Endothelial cell of umbilical vein (primary cell): ENCODE measurements around the gene VWA7.

Source experiments
- CTCF ChIP-seq, 2 donors: IDR thresholded peaks; 1 replicate in 1 of 2; 2 replicates in 1 of 2; pipeline ENCODE4 v1.5.1; 2011; ENCODE audit warnings: low read length in 2 of 2, mild to moderate bottlenecking in 2 of 2, moderate library complexity in 2 of 2, control low read depth in 1 of 2, inconsistent platforms in 1 of 2, low read depth in 1 of 2; ENCODE audit not compliant: insufficient read depth in 1 of 2; ENCODE audit errors: extremely low read depth in 1 of 2
- EZH2 ChIP-seq: IDR thresholded peaks from 2 replicates; pipeline ENCODE4 v1.6.1; 2012; ENCODE audit warnings: borderline replicate concordance, low read depth, mild to moderate bottlenecking, moderate library complexity, low read length, inconsistent platforms; ENCODE audit not compliant: severe bottlenecking
- FOS ChIP-seq: IDR thresholded peaks from 2 replicates; pipeline ENCODE4 v1.6.1; 2011; ENCODE audit warnings: mild to moderate bottlenecking, low read length, moderate library complexity, borderline replicate concordance; ENCODE audit not compliant: insufficient read depth
- GATA2 ChIP-seq: IDR thresholded peaks from 2 replicates; pipeline ENCODE4 v1.7.0; 2011; ENCODE audit warnings: low read depth, mild to moderate bottlenecking, moderate library complexity, mixed read lengths, low read length; ENCODE audit not compliant: insufficient read length, insufficient read depth
- JUN ChIP-seq: IDR thresholded peaks from 2 replicates; pipeline ENCODE4 v1.6.1; 2011; ENCODE audit warnings: borderline replicate concordance, low read depth; ENCODE audit not compliant: insufficient read length, insufficient read depth
- MYC ChIP-seq: IDR thresholded peaks from one replicate; pipeline ENCODE4 v1.6.1; 2011; ENCODE audit warnings: mild to moderate bottlenecking, low read depth, low read length
- POLR2A ChIP-seq: IDR thresholded peaks from 2 replicates; pipeline ENCODE4 v1.6.1; 2012; ENCODE audit warnings: low read depth, mild to moderate bottlenecking, control low read depth, low read length
- POLR2AphosphoS5 ChIP-seq: IDR thresholded peaks from 2 replicates; pipeline ENCODE4 v1.6.1; 2012; ENCODE audit warnings: low read depth, mild to moderate bottlenecking, control low read depth, low read length, moderate library complexity; ENCODE audit not compliant: insufficient read depth
- TF ChIP-seq, protein P1 (sequence below): IDR thresholded peaks from 2 replicates; pipeline ENCODE4 v1.6.1; 2011; ENCODE audit not compliant: insufficient read depth, insufficient read length

DNA sequence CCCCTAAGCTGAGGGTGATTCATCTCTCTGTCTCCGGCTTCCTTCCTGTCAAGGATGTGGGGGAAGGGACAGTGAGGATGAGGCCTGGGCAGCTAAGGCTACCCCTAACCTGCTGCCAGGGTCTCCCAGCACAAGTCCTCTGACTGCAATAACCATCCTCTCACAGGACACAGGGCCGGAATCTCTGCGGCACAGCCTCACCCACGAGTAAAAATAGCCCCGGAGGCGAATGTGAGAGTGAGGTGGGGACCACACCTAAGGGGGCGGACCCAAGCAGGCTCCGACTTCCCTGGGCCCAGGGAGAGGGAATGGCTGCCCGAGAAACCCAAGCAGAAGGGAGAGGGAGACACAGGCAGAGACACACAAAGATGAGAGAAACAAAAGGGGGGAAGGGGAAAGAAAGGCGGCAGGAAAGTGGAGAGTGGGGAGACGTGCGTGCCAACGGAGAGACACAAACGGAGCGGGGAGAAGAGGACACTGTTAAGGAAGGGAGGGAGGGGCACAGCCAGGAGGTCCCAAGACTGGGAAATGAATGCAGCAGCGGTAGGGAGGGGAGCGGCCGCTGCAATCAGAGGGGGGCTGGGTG, 42.2 kb downstream of the VWA7 start:
- no peak for TF ChIP-seq EZH2
- no peak for TF ChIP-seq CTCF (IDR thresholded peaks at IDR 0.05; ENCODE audit: extremely low read depth in 1 of 2, insufficient read depth in 1 of 2, low read depth in 1 of 2, low read length in 2 of 2)
- TF ChIP-seq POLR2AphosphoS5: no peak
- TF ChIP-seq JUN: peak; percentile 94
- TF ChIP-seq FOS: peak; percentile 91
- TF ChIP-seq POLR2A: no peak
- TF ChIP-seq, protein P1, sequence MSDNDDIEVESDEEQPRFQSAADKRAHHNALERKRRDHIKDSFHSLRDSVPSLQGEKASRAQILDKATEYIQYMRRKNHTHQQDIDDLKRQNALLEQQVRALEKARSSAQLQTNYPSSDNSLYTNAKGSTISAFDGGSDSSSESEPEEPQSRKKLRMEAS: no peak
- TF ChIP-seq MYC: no peak
- no peak for TF ChIP-seq GATA2
